ENCODE data around the gene KBTBD12. TPM values are rescaled to one million over a fixed set of nuclear protein-coding genes. Genes with fewer than 3 reads are reported as not detected.

The KBTBD12 gene
- polyA plus RNA-seq, 6 donors from 2014 or later, result 0.15 TPM; not detected in 5

DNA sequence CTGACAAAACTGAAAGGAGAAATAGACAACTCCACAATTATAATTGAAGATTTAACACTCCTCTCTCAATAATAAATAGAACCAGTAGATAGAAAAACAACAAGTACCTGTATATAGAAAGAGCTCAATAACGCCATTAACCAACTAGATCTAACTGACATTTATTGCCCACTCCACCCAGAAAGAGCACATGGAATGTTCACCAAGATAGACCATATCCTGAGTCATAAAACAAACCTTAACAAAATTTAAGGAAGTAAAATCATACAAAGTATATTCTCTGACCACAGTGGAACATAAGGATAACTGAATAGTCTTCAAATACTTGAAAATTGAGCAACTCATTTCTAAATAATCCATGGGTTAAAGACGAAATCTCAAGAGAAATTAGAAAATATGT, 25.1 kb downstream of the KBTBD12 start:
- Mint-ChIP-seq H3K27ac (no peak overlapping the region), H3K4me3 (no peak overlapping the region), H3K9me3 (peaks cover 0 to 41% (median 14%) of the 10 kb centered on the region in 7 donors), H3K36me3 (no peaks in the 10 kb centered on the region), H3K4me1 (no peaks in the 10 kb centered on the region), H3K27me3 (peaks cover 0 to 21% (median 3%) of the 10 kb centered on the region in 3 donors)
- ATAC-seq (ENCODE audit: low read depth in 2 of 2), result no peak
- no peak for DNase-seq

GRCh38 chr3:127942613-127943012, 27.6 kb downstream of the KBTBD12 start:
- no peak overlapping the region for H3K4me3 Mint-ChIP-seq
- DNase-seq, result no peak
- H3K27me3 Mint-ChIP-seq, result peaks cover under 1 to 27% (median 2%) of the 10 kb centered on the region in 3 donors
- no peak for ATAC-seq (ENCODE audit: low read depth in 2 of 2)
- no peak overlapping the region for H3K27ac Mint-ChIP-seq
- no peaks in the 10 kb centered on the region for H3K36me3 Mint-ChIP-seq
- H3K9me3 Mint-ChIP-seq, result peaks cover 0 to 41% (median 14%) of the 10 kb centered on the region in 7 donors
- H3K4me1 Mint-ChIP-seq, result no peaks in the 10 kb centered on the region

DNA sequence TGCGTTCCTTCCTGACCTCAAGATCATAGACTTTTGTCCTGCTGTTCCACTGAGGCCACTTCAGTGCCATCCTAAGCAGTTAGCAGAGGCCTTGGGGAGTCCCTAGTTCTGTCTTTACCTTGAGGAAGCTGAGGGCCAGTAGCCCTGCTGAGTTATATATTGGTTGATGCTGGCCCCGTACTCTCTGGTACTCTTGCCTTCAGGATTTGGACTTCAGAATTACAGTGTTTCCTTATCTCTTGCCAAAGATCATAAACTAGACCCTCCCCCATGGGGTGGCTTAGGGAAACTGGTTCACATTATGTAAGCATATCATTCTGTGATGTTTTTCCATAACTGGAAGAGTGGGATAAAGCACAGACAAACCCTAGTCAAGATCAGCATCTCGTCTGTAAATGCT, 33.2 kb downstream of the KBTBD12 start:
- no peak for ATAC-seq (ENCODE audit: low read depth in 2 of 2)
- no peak overlapping the region for H3K4me3 Mint-ChIP-seq
- peaks cover 4 to 36% (median 5%) of the 10 kb centered on the region in 3 donors for H3K27me3 Mint-ChIP-seq

DNA sequence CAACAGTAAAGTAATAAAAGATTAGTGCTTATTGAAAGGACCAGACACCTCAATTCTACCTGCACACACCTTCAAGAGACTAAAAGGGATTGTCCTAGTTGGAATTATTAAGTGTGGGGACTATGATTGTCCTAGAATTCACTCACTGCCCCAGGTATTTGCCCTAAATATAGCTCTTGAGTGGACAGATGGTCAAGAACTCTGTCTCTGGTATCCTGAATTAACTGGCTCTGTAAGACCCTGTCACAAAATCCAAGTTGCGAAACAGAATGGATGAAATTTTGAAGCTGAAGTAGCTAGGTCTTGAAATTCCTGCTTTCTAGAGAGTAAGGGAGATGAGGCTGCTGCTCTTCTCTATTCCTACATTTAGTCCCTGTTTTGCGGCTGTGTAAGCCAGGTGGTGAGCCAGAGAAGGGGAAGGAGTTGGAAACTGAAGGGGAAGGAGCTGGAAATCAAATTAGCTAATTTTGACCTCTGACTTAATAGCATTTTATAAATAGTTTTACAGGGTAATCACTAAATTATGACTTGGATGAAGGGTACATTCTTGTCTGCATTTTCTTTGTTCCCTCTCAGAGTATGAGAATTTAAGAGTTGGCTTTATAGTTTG, 34.5 kb downstream of the KBTBD12 start:
- Mint-ChIP-seq H3K27ac (no peak overlapping the region), H3K9me3 (peaks cover 0 to 5% (median 0%) of the 10 kb centered on the region in 7 donors), H3K4me1 (no peaks in the 10 kb centered on the region), H3K4me3 (no peak overlapping the region), H3K27me3 (peaks cover 5 to 38% (median 6%) of the 10 kb centered on the region in 3 donors), H3K36me3 (no peaks in the 10 kb centered on the region)
- ATAC-seq (ENCODE audit: low read depth in 2 of 2) (no peak), DNase-seq (no peak)

More for the DNA sequence above, 33.2 kb downstream of the KBTBD12 start:
- DNase-seq, result no peak
- Mint-ChIP-seq H3K9me3 (peaks cover 0 to 10% (median 2%) of the 10 kb centered on the region in 7 donors), H3K36me3 (no peaks in the 10 kb centered on the region), H3K27ac (no peak overlapping the region), H3K4me1 (no peaks in the 10 kb centered on the region)

GRCh38 chr3:127951276-127951675, 36.2 kb downstream of the KBTBD12 start:
- no peaks in the 10 kb centered on the region for H3K36me3 Mint-ChIP-seq
- no peak for ATAC-seq (ENCODE audit: low read depth in 2 of 2)
- no peaks in the 10 kb centered on the region for H3K4me1 Mint-ChIP-seq
- peak overlapping the region in 1 of 8 donors; percentile 4 for H3K4me3 Mint-ChIP-seq
- peaks cover 5 to 43% (median 8%) of the 10 kb centered on the region in 3 donors for H3K27me3 Mint-ChIP-seq
- H3K27ac Mint-ChIP-seq, result no peak overlapping the region
- no peak for DNase-seq
- H3K9me3 Mint-ChIP-seq, result no peaks in the 10 kb centered on the region

DNA sequence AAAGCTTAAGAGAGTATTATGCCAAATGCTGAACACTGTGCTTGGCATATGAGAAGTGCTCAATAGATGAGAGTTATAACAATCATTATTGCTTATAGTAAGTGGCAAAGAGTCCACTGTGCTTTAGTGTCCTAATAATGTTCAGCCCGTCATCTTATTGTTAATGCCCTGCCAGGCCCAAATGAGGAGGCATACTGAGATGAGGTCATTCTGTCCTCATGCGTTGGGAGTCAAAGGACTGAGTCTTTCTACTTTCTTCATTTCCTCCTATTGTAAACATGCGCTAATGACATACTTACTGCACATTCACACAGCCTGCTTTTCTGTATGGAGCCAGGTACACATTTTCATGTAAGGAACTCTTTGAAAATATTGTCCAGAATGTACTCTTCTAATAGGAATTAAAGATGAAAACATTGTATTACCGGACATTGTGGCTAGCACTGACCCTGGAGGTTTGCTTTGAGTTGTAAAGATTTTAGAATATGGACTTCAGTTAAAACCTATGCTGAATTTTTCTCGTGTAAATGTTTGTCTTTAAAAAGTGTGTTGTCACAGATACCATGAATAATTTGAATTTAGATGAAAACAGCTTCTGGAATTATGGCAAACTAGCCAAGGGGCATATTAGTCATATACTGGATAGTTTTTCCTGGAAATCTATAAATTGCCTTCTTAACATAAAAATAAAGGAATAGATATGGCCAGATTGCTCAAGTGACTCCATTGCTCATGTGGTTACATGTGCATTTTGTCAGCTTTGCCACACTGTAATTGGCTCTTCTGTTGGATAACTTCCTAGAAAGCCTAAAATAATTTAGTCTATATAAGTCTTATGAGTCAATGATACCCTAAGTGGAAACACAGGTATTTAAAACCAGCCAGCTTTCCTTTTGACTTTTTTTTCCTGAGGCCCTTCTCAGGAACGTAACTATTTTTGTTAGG, 38.3 kb downstream of the KBTBD12 start:
- DNase-seq (no peak), ATAC-seq (ENCODE audit: low read depth in 2 of 2) (no peak)
- Mint-ChIP-seq H3K36me3 (no peaks in the 10 kb centered on the region), H3K4me3 (no peak overlapping the region), H3K27ac (no peak overlapping the region), H3K4me1 (no peaks in the 10 kb centered on the region), H3K9me3 (no peaks in the 10 kb centered on the region), H3K27me3 (peaks cover 0 to 26% (median 4%) of the 10 kb centered on the region in 3 donors)

DNA sequence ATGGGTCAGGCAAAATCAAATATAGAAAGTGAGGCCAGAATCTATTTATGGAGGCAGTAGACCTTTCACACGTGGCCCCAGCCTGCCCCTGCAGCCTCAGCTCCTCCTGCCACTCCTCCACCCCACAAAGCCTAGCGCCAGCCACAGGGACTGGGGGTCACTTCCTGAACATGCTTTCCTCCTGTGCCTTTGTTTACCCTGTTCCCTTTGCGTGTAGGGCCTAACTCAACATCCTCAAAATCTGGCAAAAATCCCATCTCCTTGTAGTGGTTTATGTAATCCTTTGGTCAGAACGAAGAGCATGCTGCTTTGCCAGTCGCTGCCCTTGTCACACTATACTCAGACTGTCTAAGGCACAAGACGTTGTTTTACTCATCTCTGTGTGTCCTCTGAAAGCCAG, 39.6 kb downstream of the KBTBD12 start:
- no peak for ATAC-seq (ENCODE audit: low read depth in 2 of 2)
- Mint-ChIP-seq H3K27me3 (peaks cover 0 to 17% (median 4%) of the 10 kb centered on the region in 3 donors), H3K4me3 (no peak overlapping the region), H3K27ac (no peak overlapping the region), H3K36me3 (no peaks in the 10 kb centered on the region), H3K4me1 (no peaks in the 10 kb centered on the region), H3K9me3 (no peaks in the 10 kb centered on the region)
- no peak for DNase-seq

DNA sequence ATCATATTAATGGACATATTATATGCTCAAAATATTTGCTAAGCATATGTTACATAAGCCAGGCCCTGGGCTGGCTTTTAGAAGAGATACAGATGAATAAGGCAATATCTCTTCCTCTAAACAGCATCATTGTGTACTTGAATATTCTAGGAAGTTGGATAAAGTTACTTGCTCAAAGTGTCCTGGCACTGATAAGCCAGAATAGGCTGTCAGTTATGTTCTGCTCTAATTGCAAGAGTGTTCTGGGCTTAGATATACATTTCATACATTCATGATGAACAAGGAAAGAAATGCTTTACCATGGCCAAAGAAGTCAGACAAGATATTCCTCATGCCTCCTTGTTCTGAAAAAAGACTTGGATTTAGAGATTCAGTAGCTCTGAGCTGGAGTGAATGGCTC, 40.7 kb downstream of the KBTBD12 start:
- DNase-seq (no peak), ATAC-seq (ENCODE audit: low read depth in 2 of 2) (no peak)
- H3K27ac Mint-ChIP-seq, result no peak overlapping the region
- no peaks in the 10 kb centered on the region for H3K9me3 Mint-ChIP-seq
- no peaks in the 10 kb centered on the region for H3K4me1 Mint-ChIP-seq
- no peaks in the 10 kb centered on the region for H3K36me3 Mint-ChIP-seq
- peaks cover 0 to 16% (median 4%) of the 10 kb centered on the region in 3 donors for H3K27me3 Mint-ChIP-seq
- no peak overlapping the region for H3K4me3 Mint-ChIP-seq

DNA sequence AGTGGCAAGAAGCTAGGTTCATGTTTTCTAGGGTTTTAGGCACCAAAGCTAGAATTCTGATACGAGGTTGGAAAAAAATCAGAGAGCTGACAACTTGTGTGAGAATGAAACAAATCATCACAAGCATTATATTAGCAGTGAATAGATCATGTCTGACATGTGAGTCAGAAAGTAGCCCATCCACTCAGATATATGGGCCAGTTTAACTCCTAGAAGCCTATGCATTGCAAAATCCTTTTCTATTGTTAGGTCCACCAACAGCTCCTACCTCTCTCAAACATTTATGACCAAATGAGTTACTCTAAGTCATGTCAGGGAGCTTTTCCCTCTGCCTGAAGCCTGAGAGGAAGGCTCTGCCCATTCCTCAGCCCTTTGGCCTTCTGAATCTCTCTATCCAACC, 44.0 kb downstream of the KBTBD12 start:
- no peaks in the 10 kb centered on the region for H3K4me1 Mint-ChIP-seq
- no peaks in the 10 kb centered on the region for H3K9me3 Mint-ChIP-seq
- ATAC-seq (ENCODE audit: low read depth in 2 of 2) (no peak), DNase-seq (no peak)
- no peak overlapping the region for H3K4me3 Mint-ChIP-seq
- no peaks in the 10 kb centered on the region for H3K36me3 Mint-ChIP-seq
- peaks cover 0 to 8% (median 4%) of the 10 kb centered on the region in 3 donors for H3K27me3 Mint-ChIP-seq
- H3K27ac Mint-ChIP-seq, result no peak overlapping the region

DNA sequence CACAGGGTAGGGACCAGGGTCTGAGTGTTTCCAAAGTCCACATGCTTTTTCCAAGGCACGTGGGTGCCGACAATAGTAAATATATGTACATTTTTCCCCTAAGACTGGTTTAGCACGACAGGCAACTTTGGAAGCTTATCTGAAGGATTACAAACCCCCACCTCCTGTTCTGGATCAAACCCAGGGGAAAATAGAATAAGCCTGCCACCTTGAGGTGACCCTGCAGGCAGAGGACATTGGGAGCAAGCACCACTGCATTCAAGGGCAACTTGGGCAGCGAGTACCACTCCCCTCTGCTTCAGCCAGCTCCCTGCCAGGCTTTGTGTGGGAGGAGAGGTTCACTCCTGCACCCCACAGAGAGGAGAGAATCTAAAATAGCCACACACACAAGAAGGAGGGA, 44.8 kb downstream of the KBTBD12 start:
- no peaks in the 10 kb centered on the region for H3K9me3 Mint-ChIP-seq
- DNase-seq (no peak), ATAC-seq (ENCODE audit: low read depth in 2 of 2) (no peak)
- peaks cover 0 to 3% (median 0%) of the 10 kb centered on the region in 3 donors for H3K27me3 Mint-ChIP-seq
- no peak overlapping the region for H3K4me3 Mint-ChIP-seq
- no peak overlapping the region for H3K27ac Mint-ChIP-seq
- no peaks in the 10 kb centered on the region for H3K36me3 Mint-ChIP-seq
- H3K4me1 Mint-ChIP-seq, result no peaks in the 10 kb centered on the region

DNA sequence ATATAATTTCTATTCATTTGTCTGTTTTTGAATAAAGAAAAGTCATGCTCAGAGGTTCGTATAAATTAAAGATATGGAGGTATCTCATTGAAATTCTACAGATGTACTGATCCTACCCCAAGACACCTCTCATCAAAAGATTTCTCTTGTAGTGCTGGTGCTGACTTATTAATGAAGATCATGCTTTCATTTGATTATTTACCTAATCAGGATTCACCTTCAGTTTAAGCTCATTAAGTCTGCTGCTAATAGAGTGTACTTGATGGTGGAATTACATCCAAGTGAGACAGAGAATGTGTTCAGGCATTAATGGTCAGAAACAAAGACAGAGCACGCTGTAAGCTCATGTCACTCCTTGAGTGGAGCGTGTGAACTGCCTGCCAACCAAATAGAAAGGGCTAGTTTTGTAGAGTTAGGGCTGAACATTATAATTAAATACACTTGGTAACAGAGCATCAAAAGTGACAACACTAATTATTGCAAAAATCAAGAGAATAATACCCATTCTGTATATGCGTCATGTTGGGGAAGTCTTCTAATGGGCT, 45.5 kb downstream of the KBTBD12 start:
- DNase-seq (no peak), ATAC-seq (ENCODE audit: low read depth in 2 of 2) (no peak)
- Mint-ChIP-seq H3K4me1 (no peaks in the 10 kb centered on the region), H3K27me3 (peaks cover 0 to 3% (median 0%) of the 10 kb centered on the region in 3 donors), H3K36me3 (no peaks in the 10 kb centered on the region), H3K4me3 (no peak overlapping the region), H3K27ac (no peak overlapping the region), H3K9me3 (no peaks in the 10 kb centered on the region)

DNA sequence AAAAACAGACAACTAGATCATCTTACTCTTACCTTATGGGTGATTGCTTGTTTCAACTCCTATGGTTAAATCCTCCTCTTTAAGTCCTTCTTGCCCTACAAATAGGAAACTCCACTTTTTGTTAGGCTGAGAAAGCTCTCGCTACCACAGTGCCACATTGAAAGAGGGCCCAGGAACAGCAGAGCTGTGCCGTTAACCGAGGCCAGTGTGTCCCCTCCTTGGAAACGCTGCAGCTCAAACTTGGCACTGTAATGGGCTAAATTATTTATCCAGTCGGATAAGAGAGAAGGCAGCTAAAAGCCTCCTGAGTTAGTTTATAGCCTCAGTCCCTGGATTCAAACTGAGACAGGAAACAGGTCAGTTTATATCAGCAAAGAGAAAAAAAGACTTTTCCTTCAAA, 46.1 kb downstream of the KBTBD12 start:
- Mint-ChIP-seq H3K4me1 (no peaks in the 10 kb centered on the region), H3K9me3 (peaks cover 0 to 4% (median 0%) of the 10 kb centered on the region in 7 donors), H3K36me3 (no peaks in the 10 kb centered on the region), H3K4me3 (no peak overlapping the region), H3K27me3 (peaks cover 0 to 10% (median 0%) of the 10 kb centered on the region in 3 donors), H3K27ac (peak overlapping the region in 1 of 6 donors; percentile 39)
- ATAC-seq (ENCODE audit: low read depth in 2 of 2) (no peak), DNase-seq (no peak)

- peak overlapping the region in 1 of 8 donors; percentile 1 for H3K4me3 Mint-ChIP-seq
- H3K9me3 Mint-ChIP-seq, result peaks cover 0 to 5% (median 0%) of the 10 kb centered on the region in 7 donors
- DNase-seq (no peak), ATAC-seq (ENCODE audit: low read depth in 2 of 2) (no peak)
- no peaks in the 10 kb centered on the region for H3K4me1 Mint-ChIP-seq
- no peak overlapping the region for H3K27ac Mint-ChIP-seq
- H3K36me3 Mint-ChIP-seq, result no peaks in the 10 kb centered on the region
- peaks cover 0 to 18% (median 0%) of the 10 kb centered on the region in 3 donors for H3K27me3 Mint-ChIP-seq
Measured at GRCh38 chr3:127961963-127962362, 46.9 kb downstream of the KBTBD12 start.

All from naive B cell (primary cell).